Epithelial cell of proximal tubule (primary cell): ENCODE data around the gene EID2. TPM values are rescaled to one million over a fixed set of nuclear protein-coding genes. Genes with fewer than 3 reads are reported as not detected.

Experiments used
- DNase-seq: peaks from one replicate; pipeline ENCODE4 v3.0.0-alpha.2; 2011; ENCODE audit warnings: low read depth
- H3K4me3 ChIP-seq: 2 replicates; pipeline ENCODE4 v1.5.1; 2011; ENCODE audit warnings: low read depth, mild to moderate bottlenecking, low read length
- total RNA-seq: library from RNA; depleted of rRNA; stranded (reverse); fragments of >200 nt; gene quantifications from 2 replicates; pipeline ENCODE4 v1.2.3, GENCODE V29; 2015
- TF ChIP-seq, protein P1 (sequence below): conservative IDR thresholded peaks from 2 replicates; pipeline ENCODE4 v1.5.1; 2012; ENCODE audit warnings: low read depth, mild to moderate bottlenecking, low read length

The EID2 gene
- total RNA-seq, 1 donor from 2014 or later = 12.3 TPM

DNA sequence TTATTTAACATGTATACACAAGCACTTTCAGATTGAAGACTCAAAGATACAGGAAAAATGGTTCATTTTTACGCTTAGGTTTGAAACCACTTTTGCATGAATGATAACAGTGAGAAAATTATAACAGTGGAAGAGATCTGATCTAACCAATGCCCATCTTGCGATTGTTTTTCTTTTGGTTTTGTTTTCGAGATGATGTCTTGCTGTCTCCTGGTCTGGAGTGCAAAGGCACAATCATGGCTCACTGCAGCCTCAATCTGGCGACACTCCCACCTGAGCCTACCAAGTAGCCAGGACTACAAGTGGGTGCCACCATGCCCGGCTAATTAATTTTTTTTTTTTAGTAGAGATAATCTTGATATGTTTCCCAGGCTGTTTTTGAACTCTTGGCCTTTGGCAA lies 10.2 kb upstream of the EID2 start:
- no peak overlapping the region for H3K4me3 ChIP-seq
- no peak for DNase-seq
- TF ChIP-seq, protein P1, sequence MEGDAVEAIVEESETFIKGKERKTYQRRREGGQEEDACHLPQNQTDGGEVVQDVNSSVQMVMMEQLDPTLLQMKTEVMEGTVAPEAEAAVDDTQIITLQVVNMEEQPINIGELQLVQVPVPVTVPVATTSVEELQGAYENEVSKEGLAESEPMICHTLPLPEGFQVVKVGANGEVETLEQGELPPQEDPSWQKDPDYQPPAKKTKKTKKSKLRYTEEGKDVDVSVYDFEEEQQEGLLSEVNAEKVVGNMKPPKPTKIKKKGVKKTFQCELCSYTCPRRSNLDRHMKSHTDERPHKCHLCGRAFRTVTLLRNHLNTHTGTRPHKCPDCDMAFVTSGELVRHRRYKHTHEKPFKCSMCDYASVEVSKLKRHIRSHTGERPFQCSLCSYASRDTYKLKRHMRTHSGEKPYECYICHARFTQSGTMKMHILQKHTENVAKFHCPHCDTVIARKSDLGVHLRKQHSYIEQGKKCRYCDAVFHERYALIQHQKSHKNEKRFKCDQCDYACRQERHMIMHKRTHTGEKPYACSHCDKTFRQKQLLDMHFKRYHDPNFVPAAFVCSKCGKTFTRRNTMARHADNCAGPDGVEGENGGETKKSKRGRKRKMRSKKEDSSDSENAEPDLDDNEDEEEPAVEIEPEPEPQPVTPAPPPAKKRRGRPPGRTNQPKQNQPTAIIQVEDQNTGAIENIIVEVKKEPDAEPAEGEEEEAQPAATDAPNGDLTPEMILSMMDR = no peak

DNA sequence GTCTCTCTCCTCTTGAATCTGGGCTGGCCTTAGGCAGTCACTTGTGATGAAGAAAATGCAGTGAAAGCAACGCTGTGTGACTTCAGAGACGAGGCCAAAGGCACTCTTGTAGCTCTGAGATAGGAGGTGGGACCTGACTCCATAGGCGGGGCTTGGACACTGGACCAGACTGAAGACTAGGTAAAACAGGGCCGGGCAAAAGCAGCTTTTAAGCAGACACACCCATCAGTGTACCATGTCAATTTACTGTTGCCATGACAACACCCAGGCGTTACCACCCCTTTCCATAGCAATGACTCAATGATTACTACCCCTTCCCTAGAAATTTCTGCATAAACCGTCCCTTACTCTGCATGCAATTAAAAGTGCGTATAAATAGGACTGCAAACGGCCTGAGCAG lies 6.6 kb upstream of the EID2 start:
- DNase-seq = no peak
- no peak overlapping the region for H3K4me3 ChIP-seq
- TF ChIP-seq, protein P1 = no peak

DNA sequence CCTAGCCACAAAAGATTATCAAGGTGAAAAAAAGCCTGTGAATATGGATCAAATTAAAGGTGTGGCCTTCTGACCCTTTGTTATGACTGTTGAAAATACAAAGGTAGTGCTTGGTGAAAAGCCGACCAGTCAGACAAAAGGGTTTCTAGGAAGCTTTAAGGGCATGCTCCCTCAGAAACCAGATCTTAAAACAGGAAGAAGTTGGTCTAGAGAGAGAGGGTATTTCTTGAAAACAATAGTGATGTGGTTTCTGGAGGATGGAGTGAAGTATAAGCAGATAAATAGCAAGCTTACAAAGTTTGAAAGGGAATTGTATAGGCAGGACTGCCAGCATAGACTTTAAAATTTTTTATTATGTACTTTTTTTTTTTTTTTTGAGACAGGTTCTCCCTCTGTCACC lies 5.0 kb upstream of the EID2 start:
- no peak overlapping the region for H3K4me3 ChIP-seq
- DNase-seq = no peak
- TF ChIP-seq, protein P1 = no peak

DNA sequence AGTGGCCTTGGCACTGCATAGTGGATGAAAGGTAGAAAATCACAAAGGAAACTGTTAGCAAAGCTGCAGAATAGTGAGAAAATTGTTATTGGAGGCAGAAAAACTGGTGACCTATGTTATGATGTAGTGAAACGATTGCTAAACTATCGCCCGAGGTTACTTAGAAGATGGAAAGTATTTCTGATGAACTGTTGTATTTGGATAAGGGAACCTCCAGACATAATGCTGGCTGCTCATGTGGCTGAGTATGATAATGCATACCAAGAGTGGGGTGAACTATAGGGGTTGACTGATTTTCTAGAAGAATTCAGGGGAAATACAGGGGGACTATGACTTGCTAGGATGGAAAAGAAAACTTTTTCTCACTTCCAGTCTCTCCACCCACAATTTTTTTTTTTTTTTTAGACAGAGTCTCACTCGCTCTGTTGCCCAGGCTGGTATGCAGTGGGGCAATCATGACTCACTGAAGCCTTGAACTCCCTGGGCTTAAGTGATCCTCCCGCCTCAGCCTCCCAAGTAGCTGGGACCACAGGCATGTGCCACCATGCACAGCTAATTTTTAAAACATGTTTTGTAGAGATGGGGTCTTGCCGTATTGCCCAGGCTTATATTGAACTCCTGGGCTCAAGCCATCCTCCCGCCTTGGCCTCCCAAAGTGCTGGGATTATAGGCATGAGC lies 4.4 kb upstream of the EID2 start:
- TF ChIP-seq, protein P1 = no peak
- DNase-seq = no peak
- H3K4me3 ChIP-seq = no peak overlapping the region

DNA sequence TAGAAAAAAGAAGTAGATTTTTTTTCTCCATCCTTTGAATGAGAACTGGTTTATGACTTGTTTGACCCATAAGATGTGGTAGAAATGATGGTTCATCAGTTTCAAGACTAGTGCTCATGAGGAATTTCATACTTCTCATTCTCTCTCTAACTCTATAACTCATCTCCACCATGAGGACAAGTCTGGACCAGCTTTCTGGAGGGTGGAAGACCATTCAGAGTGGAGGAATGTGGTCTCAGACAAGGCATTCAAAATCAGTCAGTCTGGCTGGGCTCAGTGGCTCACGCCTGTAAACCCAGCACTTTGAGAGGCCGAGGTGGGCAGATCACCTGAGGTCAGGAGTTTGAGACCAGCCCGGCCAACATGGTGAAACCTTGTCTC lies 3.5 kb upstream of the EID2 start:
- H3K4me3 ChIP-seq = no peak overlapping the region
- no peak for DNase-seq
- TF ChIP-seq, protein P1 = no peak

DNA sequence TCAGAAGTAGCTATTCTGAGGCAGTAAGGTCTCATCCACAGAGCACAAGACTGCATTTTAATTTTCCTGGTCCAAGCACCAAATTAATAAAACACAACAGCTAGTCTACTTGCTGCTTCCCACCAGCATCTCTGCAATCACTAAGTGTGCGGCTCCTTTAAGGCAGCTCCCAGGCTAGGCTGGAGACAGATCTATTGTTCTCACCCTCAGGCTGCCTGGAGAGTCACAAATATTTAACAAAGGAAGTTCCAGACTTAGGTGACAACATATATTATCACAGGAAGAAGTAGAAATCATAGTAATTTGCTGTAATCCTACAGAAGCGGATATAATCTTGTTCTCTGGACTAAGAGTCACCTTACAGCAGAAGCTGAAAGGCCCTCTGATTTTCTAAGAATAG lies 2.2 kb upstream of the EID2 start:
- DNase-seq = no peak
- H3K4me3 ChIP-seq = no peak overlapping the region
- TF ChIP-seq, protein P1 = no peak

DNA sequence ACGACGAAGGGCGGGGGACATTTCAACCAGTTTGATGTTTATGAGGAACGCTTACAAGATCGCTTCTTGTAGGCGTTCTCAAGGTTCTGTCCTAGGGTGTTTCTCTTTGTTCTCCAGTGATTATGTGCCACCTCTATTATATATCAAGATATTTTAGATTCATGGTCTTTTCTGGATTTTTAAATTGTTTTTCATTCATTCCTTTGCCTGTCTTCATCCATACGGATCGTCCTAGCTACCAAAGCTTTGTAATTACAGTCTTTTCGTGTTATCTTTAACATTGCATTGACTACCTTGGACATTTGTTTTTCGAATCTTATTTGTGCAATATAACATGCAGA lies 342 bp upstream of the EID2 start:
- DNase-seq = no peak
- TF ChIP-seq, protein P1 = no peak
- H3K4me3 ChIP-seq = peak overlapping the region; percentile 78
